HFFc6 (cell line): ENCODE measurements around the gene FSTL1. TPM values are rescaled to one million over a fixed set of nuclear protein-coding genes. Genes with fewer than 3 reads are reported as not detected.

Experiments used
- DNase-seq: peaks from one replicate; pipeline ENCODE4 v3.0.0-alpha.2; 2018
- H3K27ac Mint-ChIP-seq: 2 replicates; pipeline ENCODE4 v1.8.0; 2020; ENCODE audit warnings: mild to moderate bottlenecking, mixed read lengths
- H3K27me3 Mint-ChIP-seq: 2 replicates; pipeline ENCODE4 v1.8.0; 2021; ENCODE audit warnings: mild to moderate bottlenecking, moderate library complexity, mixed read lengths; ENCODE audit not compliant: insufficient read depth
- H3K36me3 Mint-ChIP-seq: 2 replicates; pipeline ENCODE4 v1.8.0; 2021; ENCODE audit warnings: low read depth, mixed read lengths
- H3K4me1 Mint-ChIP-seq: 2 replicates; pipeline ENCODE4 v1.8.0; 2020; ENCODE audit warnings: low read depth, mixed read lengths
- H3K4me3 Mint-ChIP-seq: 2 replicates; pipeline ENCODE4 v1.8.0; 2020; ENCODE audit warnings: mild to moderate bottlenecking, moderate library complexity, mixed read lengths
- H3K9me3 Mint-ChIP-seq: 2 replicates; pipeline ENCODE4 v1.8.0; 2020; ENCODE audit warnings: mild to moderate bottlenecking, mixed read lengths
- CTCF ChIP-seq: fragments of 200-600 bp; sonication (generic); IDR thresholded peaks from 2 replicates; pipeline ENCODE4 v1.5.0; 2021; ENCODE audit warnings: antibody characterized with exemption, mild to moderate bottlenecking
- total RNA-seq, 6 experiments: library from RNA; stranded (reverse); fragmentation: NEBNext Ultra II Directional; extraction: Animal tissue kit (Norgen Biotek cat#: 25700); gene quantifications; 2 replicates in 1 of 6; 3 replicates in 5 of 6; pipeline ENCODE4 v1.2.3, GENCODE V29; 2021

Gene FSTL1
- total RNA-seq, 6 experiments from 2014 or later: 1,595 to 1,958 (median 1,726) TPM

GRCh38 chr3:120348991-120349854 lies 101.6 kb downstream of the FSTL1 start, which contains the start of gene LRRC58:
Gene LRRC58 (minus strand): TSS chr3:120349354. CDS start chr3:120349243, 111 bp downstream.
- Mint-ChIP-seq H3K27me3 (peaks cover 3% of the 10 kb centered on the region; the same call in 1 of the 2 replicates), H3K4me3 (peak within 1 kb of the TSS; percentile 93), H3K4me1 (peaks cover 48% of the 10 kb centered on the region), H3K9me3 (no peaks in the 10 kb centered on the region), H3K27ac (peak within 1 kb of the TSS; percentile 89), H3K36me3 (peaks cover 8% of the 10 kb centered on the region)
- peak; percentile 56; the same call in 1 of the 2 replicates for TF ChIP-seq CTCF
- peak; percentile 90 for DNase-seq

- Mint-ChIP-seq H3K27ac (peak overlapping the region; percentile 77), H3K4me1 (peaks cover 52% of the 10 kb centered on the region), H3K4me3 (peak overlapping the region; percentile 93), H3K27me3 (peaks cover 3% of the 10 kb centered on the region; the same call in 1 of the 2 replicates), H3K9me3 (no peaks in the 10 kb centered on the region), H3K36me3 (peaks cover 11% of the 10 kb centered on the region)
- TF ChIP-seq CTCF: no peak
- peak; percentile 8 for DNase-seq
Observed at GRCh38 chr3:120348065-120348990, 102.5 kb downstream of the FSTL1 start.

- DNase-seq: peak; percentile 11
Observed at GRCh38 chr3:120344349-120344748, 106.4 kb downstream of the FSTL1 start.

More at GRCh38 chr3:120344349-120344748, 106.4 kb downstream of the FSTL1 start:
- H3K27me3 Mint-ChIP-seq: peaks cover 1% of the 10 kb centered on the region; the same call in 1 of the 2 replicates
- no peak overlapping the region for H3K27ac Mint-ChIP-seq
- H3K4me3 Mint-ChIP-seq: no peak overlapping the region
- TF ChIP-seq CTCF: no peak
- peaks cover 12% of the 10 kb centered on the region for H3K9me3 Mint-ChIP-seq
- H3K36me3 Mint-ChIP-seq: peaks cover 38% of the 10 kb centered on the region
- peaks cover 38% of the 10 kb centered on the region for H3K4me1 Mint-ChIP-seq

Other genes with a start within 250 kb of the FSTL1 start
- under 1 TPM; 0.14 to 0.29 (median 0.21) TPM for gene GPR156, start 165.8 kb downstream of the FSTL1 start, total RNA-seq
- 10 to 100 TPM; 14.2 to 17.9 (median 16.3) TPM for gene LRRC58, start 101.6 kb downstream of the FSTL1 start, total RNA-seq
- gene NDUFB4, start 145.3 kb upstream of the FSTL1 start, total RNA-seq: 100 to 1,000 TPM; 174 to 221 (median 198) TPM
- gene HGD, start 231.2 kb upstream of the FSTL1 start, total RNA-seq: under 1 TPM in 5 of 6 experiments, not detected in 1; 0.14 to 0.52 (median 0.30) TPM